ENCODE results near the gene WTAP.
"Not testable (repeated sequence)": the region's sequence is repeated elsewhere in the genome, so short reads cannot be mapped to it uniquely, and the experiment has no call there.

WTAP gene

DNA sequence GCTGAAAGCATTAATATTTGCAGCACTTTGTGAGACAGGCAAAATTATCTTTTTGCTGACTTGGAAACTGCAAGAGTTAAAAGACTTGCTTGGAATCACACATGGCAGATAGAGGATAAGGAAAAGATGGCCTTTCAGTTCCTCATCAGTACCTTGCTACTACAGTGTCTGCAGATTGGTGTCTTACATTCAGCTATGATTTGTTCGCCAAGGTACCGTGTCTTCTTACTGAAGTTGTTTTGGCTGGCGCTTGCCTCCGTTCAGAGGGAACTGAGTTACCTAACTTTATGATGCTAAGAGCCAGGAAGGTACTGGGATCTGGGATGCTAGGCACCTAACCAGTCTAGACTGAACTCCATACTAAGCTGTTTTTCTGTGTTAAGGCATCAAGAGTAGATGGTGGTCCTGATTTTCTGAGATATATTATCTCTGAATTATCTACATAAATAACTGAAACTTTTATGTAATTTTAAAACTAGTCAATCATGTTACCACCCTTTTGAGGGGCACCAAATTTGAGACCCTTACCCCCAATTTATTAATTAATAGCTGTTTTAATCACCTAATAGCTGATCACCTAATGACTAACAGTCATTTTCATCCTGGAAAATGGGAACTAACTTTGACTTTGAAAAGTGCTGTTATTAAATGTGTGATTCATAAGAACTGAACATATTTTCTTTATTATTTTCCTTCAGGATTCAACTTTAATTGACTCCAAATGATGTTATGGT lies 2.5 kb downstream of the WTAP start:
- DNase-seq = no peak

DNA sequence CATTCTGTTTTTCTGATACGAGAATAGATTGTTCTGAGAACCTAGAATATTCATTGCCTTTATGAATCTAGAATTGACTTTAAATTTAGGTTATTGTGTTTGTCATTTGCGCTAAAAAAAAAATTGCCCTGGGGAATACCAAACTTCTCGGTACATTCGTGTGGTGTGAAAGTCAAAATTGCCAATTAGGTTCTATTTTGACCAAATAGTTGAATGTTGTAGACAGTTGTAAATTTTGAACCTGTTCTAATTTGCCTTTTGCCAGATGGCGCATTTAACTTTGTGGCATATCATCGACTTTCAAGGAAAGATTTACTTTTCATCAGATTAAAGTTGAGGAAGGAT lies 3.0 kb downstream of the WTAP start:
- no peak for DNase-seq

DNA sequence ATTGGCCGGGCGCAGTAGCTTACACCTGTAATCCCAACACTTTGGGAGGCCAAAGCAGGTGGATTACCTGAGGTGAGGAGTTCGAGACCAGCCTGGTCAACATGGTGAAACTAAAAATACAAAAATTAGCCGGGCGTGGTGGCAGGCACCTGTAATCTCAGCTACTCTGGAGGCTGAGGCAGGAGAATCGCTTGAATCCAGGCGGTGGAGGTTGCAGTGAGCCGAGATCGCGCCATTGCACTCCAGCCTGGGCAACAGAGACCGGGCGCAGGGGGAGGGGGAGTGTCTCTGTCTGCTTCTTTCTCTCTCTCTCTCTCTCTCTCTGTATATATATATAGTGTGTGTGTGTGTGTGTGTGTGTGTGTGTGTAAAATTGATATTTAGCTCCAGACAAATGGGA lies 5.2 kb downstream of the WTAP start:
- not testable (repeated sequence) for DNase-seq

DNA sequence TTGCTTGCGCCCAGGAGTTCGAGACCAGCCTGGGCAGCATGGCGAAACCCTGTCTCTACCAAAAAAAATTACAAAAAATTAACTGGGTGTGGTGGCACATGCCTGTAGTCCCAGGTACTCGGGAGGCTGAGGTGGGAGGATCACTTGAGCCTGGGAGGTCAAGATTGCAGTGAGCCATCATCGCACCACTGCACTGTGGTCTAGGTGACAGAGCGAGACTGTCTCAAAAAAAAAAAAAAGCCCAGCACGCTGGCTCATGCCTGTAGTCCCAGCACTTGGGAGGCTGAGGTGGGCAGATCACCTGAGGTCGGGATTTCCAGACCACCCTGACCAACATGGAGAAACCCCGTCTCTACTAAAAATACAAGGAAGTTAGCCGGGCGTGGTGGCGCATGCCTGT lies 6.1 kb downstream of the WTAP start:
- not testable (repeated sequence) for DNase-seq

GRCh38 chr6:159736908-159737307 lies 9.6 kb downstream of the WTAP start:
- no peak for DNase-seq

DNA sequence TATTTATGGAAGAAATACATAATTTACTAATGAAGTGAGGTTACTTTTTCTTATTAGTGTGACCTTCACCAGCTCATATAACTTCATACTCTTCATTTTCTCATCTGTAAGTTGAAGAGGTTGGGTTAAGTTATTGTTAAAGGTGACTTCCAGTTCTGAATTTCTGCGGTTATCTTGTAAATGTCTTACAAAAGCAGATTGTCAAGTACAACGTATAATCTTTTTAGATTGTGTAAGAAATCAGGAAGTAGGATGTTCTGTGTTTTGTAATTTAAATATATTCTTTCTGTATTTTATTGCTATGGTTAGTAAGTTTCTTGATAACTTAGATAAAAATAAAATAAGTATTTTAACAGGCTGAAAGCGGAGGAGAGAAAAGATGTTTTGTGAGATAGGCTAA lies 12.0 kb downstream of the WTAP start:
- no peak for DNase-seq

DNA sequence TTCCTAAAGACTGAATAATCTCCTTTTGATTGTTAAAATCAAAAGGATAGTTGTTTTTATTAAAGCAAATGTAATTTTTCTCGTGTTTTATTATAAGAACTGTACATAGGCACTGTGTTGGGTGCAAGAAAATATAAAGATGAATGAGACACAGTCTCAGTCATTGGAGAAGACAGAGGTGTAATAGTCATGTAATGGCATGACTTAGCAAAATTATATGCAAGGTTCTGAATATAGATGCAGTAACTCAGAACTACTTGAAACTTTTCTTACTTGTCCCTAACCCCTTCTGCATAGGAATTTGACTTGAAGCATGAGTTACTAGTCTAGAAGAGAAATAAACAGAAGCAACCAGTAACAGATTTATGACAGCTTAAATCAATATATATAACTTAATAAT lies 14.9 kb downstream of the WTAP start:
- DNase-seq = no peak

GRCh38 chr6:159745081-159745480 lies 17.8 kb downstream of the WTAP start:
- no peak for DNase-seq

DNA sequence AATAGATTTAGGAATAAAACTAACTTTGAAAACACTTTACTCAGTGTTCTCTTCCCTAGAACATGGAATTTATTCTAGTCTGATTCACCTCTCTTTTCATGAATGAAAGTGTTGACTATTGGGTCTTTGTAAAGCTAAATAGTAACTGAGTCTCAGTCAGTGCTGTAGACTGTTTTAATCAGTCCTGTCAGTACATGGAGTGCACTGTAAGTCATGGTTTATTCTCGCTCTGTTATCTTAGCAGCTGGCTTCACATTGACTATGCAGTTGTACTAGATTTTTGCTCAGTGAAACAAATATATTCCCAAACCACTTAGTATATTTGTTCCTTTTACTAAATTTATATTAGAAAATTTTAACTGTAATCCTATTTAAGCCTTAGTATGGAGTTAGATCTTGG lies 19.5 kb downstream of the WTAP start:
- no peak for DNase-seq

DNA sequence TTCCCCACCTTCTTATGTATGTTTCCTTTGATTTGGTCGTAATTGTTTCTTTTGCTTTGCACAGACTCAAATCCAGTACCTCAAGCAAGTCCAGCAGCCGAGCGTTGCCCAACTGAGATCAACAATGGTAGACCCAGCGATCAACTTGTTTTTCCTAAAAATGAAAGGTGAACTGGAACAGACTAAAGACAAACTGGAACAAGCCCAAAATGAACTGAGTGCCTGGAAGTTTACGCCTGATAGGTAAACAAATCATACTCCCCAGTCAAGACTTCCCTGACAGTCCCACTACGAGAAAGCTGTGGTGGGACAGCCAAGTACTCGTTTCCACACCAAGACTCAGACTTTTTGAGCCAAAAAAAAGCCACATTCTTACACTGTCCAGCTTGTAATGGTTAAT lies 20.8 kb downstream of the WTAP start:
- not testable (repeated sequence) for DNase-seq

GRCh38 chr6:159751448-159751847 lies 24.1 kb downstream of the WTAP start:
- DNase-seq = no peak

DNA sequence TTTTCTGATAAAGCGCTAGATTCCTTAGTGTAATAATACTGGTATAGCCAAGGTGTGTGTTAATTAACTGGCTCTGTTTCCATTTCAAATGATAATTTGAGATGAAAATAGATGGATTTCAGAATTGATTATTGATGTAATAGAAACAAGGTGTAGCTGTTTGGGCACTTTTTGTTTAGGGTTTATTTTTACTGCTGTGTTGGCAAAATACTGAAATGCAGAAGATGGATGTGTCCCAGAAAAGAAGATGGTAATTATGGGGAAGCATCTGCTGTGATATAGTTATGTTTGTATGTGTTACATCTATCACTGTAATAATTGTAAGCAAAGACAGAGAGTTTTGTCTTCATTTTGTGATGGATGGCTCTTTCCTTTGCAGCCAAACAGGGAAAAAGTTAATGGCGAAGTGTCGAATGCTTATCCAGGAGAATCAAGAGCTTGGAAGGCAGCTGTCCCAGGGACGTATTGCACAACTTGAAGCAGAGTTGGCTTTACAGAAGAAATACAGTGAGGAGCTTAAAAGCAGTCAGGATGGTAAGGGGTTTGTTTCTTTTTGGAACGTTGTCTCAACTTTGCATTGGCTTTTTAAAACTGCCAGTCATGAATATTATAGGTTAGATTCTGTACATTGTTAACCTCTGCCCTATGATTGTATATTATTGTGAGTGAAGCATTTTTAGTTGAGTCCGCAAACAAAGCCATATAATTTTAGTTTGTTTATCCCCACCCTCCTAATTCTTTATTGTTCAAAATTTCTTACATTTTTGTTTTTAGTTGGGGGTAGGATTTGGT lies 26.0 kb downstream of the WTAP start:
- DNase-seq = no peak

GRCh38 chr6:159754401-159754800 lies 27.1 kb downstream of the WTAP start:
- no peak for DNase-seq

DNA sequence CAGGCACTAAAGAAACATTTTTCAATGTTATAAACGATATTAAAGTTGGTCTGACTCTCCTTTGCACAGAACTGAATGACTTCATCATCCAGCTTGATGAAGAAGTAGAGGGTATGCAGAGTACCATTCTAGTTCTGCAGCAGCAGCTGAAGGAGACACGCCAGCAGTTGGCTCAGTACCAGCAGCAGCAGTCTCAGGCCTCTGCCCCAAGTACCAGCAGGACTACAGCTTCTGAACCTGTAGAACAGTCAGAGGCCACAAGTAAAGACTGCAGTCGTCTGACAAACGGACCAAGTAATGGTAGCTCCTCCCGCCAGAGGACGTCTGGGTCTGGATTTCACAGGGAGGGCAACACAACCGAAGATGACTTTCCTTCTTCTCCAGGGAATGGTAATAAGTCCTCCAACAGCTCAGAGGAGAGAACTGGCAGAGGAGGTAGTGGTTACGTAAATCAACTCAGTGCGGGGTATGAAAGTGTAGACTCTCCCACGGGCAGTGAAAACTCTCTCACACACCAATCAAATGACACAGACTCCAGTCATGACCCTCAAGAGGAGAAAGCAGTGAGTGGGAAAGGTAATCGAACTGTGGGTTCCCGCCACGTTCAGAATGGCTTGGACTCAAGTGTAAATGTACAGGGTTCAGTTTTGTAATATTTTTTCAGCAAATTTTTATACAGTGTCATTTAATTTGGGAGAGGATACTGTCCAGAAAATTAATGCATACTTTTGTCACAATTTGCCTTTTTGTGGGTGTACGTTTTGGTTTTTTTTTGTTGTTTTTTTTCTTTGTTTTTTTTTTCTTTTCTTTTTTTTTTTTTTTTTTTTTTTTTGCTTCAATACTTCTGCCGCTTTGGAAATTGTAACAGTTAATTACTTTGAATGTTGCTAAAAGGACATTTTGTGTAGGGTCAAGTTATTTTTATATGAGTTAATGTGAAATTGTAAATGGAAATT lies 27.9 kb downstream of the WTAP start:
- no peak for DNase-seq

DNA sequence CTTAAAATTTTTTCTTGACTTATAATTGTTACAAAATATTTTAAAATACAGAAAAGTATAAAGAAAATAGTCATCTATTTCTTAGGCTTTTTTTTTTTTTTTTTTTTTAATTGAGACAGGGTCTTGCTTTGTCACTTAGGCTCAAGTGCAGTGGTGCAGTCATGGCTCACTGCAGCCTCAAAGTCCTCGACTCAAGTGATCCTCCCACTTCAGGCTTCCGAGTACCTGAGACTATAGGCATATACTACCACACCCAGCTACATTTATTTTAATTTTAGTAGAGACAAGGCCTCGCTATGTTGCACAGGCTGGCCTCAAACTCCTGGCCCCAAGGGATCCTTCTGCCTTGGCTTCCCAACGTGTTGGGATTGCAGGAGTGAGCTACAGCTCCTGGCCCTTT lies 29.2 kb downstream of the WTAP start:
- DNase-seq = no peak

DNA sequence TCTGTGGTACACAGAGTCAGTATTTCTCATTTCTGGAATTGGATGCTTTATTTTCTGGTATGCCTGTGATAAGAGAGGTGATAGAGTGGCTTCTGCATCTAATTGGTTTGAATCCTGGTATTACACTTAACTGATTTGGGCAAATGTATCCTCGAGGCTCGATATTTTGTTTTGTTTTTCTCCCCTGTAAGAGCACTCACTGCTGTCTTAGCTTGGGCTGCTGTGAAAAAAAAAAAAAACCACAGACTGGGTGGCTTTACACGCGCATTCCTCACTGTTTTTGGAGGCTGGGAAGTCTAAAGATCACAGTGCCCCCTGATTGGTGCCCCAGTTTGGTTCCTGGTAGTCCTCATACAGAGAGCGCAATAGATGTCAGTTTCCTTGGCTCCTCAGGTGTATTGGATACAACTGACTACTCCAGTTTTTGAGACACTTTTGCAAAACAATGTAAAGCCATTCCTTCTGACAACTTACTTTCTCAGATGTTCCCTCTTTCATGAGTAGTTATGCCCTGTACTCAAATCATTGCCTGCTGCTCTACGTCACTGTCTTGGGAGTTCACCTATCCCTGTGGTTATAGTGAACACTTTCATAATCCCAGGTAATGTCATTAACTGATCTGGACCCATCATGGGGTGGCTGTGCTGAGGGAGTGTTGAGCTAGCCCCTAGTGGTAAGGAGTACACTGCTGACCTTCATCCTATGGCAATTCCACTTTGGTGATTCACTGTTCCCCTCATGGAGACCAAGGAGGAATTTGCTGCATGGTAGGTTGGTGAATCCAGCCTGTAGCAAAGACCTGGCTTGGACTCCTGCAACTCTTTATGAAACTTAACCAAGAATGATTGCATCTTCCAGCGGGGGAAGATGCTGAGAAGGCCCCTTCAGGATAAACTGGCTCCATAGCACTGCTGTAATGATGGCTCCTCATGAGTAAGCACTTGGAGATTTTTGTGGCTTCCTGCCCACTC lies 31.0 kb downstream of the WTAP start:
- DNase-seq = no peak

DNA sequence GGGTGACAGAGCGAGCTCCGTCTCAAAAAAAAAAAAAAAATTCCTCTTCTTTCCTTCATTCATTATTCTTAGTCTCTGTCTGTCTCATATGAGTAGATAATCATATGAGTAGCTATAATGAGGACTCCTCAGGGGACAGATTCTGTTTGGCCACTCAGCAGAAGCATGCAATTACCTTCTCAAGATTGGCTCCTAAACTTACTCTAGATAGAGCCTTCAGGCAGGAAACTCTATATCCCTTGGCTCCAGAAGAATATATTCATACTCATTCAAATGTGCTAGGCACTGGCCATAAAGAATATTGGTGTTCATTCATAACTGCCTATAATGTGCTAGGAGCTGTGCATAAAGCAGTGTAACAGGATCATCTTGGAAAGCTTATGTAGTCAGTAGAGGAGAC lies 32.3 kb downstream of the WTAP start:
- no peak for DNase-seq

GRCh38 chr6:159760602-159761057 lies 33.3 kb downstream of the WTAP start:
- no peak for DNase-seq

DNA sequence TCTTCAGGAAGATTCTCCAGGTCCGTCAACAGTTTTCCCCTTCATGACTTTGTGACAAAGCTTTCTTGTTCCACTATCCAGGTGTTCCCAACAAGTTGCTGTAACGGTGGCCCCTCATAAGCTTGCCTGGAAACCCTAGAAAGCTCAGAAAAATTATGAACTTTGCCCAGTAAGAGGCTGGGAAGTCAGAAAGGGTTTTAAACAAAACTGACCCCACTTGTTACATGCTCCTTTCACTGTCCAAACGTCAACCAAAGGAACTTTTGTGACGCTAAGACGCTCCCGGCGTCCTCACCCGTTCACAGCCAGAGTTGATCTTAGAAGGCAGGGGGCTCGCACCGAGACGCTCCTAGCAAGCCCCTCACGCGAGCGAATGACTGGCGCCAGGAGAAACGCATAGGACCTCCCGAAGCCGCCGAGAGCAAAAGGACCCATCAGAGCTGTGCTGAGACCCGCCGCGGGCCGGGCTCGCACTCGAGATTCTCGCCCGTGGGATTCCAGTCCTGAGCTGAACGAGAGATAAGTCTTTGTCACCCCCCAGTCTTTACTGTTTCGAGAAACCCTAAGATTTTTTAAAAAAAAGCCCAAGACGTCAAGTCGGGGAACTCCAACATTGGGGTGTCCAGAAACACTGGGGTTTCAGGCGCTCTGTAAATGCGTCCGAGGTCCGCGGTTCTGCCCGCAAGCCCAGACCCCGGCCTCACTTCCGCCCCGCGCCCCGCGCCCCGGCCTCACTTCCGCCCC lies 34.0 kb downstream of the WTAP start:
- peak; percentile 14 for DNase-seq

GRCh38 chr6:159761873-159762680 lies 34.8 kb downstream of the WTAP start, which contains the start of gene ACAT2:
ACAT2 (plus strand) TSS chr6:159762045; CDS start chr6:159762088, 43 bp downstream.
- peak; percentile 84 for DNase-seq
